ENCODE measurements around the gene NUBP2.

DNA sequence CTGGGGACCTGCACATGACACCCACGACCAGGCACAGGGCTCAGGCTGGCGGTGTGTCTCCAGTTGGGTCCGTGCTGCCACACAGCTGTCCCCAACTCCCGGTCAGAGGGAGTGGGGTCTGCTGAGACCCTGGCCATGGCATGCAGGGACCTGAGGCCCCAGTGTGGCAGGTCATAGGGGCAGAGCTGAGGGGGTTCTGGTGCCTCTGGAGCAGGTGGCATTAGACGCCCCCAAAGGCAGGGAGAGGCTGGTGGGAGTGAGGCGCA lies 4.2 kb downstream of the NUBP2 start:
- TF ChIP-seq CTCF (conservative IDR thresholded peaks at IDR 0.05 in 1 of 2, IDR thresholded peaks at IDR 0.05 in 1 of 2; ENCODE audit: extremely low read depth in 1 of 2, insufficient read depth in 1 of 2, low read depth in 1 of 2, low read length in 2 of 2) (no peak), EZH2 (IDR thresholded peaks at IDR 0.05; ENCODE audit: borderline replicate concordance, low read length) (no peak)

Measured in mammary epithelial cell (primary cell).